ENCODE results near the gene SPATA6. TPM values are rescaled to one million over a fixed set of nuclear protein-coding genes. Genes with fewer than 3 reads are reported as not detected.

Gene SPATA6
- total RNA-seq, 1 experiment from 2014 or later = 2.7 TPM

- Histone ChIP-seq H3K4me1 (ENCODE audit: insufficient read depth, low read length, poor library complexity, severe bottlenecking) (no peaks in the 10 kb centered on the region), H3K27ac (ENCODE audit: low read depth, low read length, poor library complexity, severe bottlenecking) (no peak overlapping the region), H3K36me3 (ENCODE audit: insufficient read depth, low read length, poor library complexity, severe bottlenecking) (no peaks in the 10 kb centered on the region), H3K4me3 (ENCODE audit: low read depth, low read length, poor library complexity, severe bottlenecking) (no peak overlapping the region), H3K9me3 (ENCODE audit: low read depth, low read length, poor library complexity, severe bottlenecking) (no peaks in the 10 kb centered on the region), H3K27me3 (replicated peaks; ENCODE audit: insufficient read depth, low read depth, low read length, poor library complexity) (peaks cover 4% of the 10 kb centered on the region)
- CTCF ChIA-PET = no interaction called here
- TF ChIP-seq CTCF (conservative IDR thresholded peaks at IDR 0.05; ENCODE audit: low read depth, low read length) (no peak), EZH2 (IDR thresholded peaks at IDR 0.05; ENCODE audit: borderline replicate concordance, low read depth, low read length, poor library complexity, severe bottlenecking) (no peak)
- DNase-seq (ENCODE audit: low spot score) = no peak
- BruUV-seq (replicated peaks) = no TSS peak
- intact Hi-C loops (cut with micrococcal nuclease; ENCODE audit: unreplicated experiment) = no loop called here
- POLR2A ChIA-PET (ENCODE audit: low non-redundant PET) = no interaction called here
Observed at GRCh38 chr1:48251323-48251722, 220.7 kb downstream of the SPATA6 start.

- CTCF ChIA-PET = no interaction called here
Observed at GRCh38 chr1:48250572-48250971, 221.4 kb downstream of the SPATA6 start.

GRCh38 chr1:48249868-48250267 lies 222.1 kb downstream of the SPATA6 start:
- CTCF ChIA-PET = no interaction called here
- Histone ChIP-seq H3K4me1 (ENCODE audit: insufficient read depth, low read length, poor library complexity, severe bottlenecking) (no peaks in the 10 kb centered on the region), H3K27me3 (replicated peaks; ENCODE audit: insufficient read depth, low read depth, low read length, poor library complexity) (no peaks in the 10 kb centered on the region), H3K36me3 (ENCODE audit: insufficient read depth, low read length, poor library complexity, severe bottlenecking) (no peaks in the 10 kb centered on the region), H3K9me3 (ENCODE audit: low read depth, low read length, poor library complexity, severe bottlenecking) (no peaks in the 10 kb centered on the region), H3K4me3 (ENCODE audit: low read depth, low read length, poor library complexity, severe bottlenecking) (no peak overlapping the region), H3K27ac (ENCODE audit: low read depth, low read length, poor library complexity, severe bottlenecking) (no peak overlapping the region)
- intact Hi-C loops (cut with micrococcal nuclease; ENCODE audit: unreplicated experiment) = no loop called here
- DNase-seq (ENCODE audit: low spot score) = no peak
- BruUV-seq (replicated peaks) = no TSS peak
- POLR2A ChIA-PET (ENCODE audit: low non-redundant PET) = no interaction called here
- TF ChIP-seq EZH2 (IDR thresholded peaks at IDR 0.05; ENCODE audit: borderline replicate concordance, low read depth, low read length, poor library complexity, severe bottlenecking) = no peak
- no peak for TF ChIP-seq CTCF (conservative IDR thresholded peaks at IDR 0.05; ENCODE audit: low read depth, low read length)

More at GRCh38 chr1:48250572-48250971, 221.4 kb downstream of the SPATA6 start:
- Histone ChIP-seq H3K27me3 (replicated peaks; ENCODE audit: insufficient read depth, low read depth, low read length, poor library complexity) (no peaks in the 10 kb centered on the region), H3K4me3 (ENCODE audit: low read depth, low read length, poor library complexity, severe bottlenecking) (no peak overlapping the region), H3K27ac (ENCODE audit: low read depth, low read length, poor library complexity, severe bottlenecking) (no peak overlapping the region), H3K36me3 (ENCODE audit: insufficient read depth, low read length, poor library complexity, severe bottlenecking) (no peaks in the 10 kb centered on the region), H3K4me1 (ENCODE audit: insufficient read depth, low read length, poor library complexity, severe bottlenecking) (no peaks in the 10 kb centered on the region), H3K9me3 (ENCODE audit: low read depth, low read length, poor library complexity, severe bottlenecking) (no peaks in the 10 kb centered on the region)
- intact Hi-C loops (cut with micrococcal nuclease; ENCODE audit: unreplicated experiment) = no loop called here
- POLR2A ChIA-PET (ENCODE audit: low non-redundant PET) = no interaction called here
- DNase-seq (ENCODE audit: low spot score) = no peak
- no TSS peak for BruUV-seq (replicated peaks)
- TF ChIP-seq CTCF (conservative IDR thresholded peaks at IDR 0.05; ENCODE audit: low read depth, low read length) (no peak), EZH2 (IDR thresholded peaks at IDR 0.05; ENCODE audit: borderline replicate concordance, low read depth, low read length, poor library complexity, severe bottlenecking) (no peak)
